HG02943 (cell line): ENCODE results near the gene THSD7B.

Source experiments
- ATAC-seq: cut with Tn5 transposase; IDR thresholded peaks from one replicate; pipeline ENCODE4 v1.9.1; 2021; ENCODE audit warnings: mild to moderate bottlenecking, low read depth, moderate library complexity; ENCODE audit not compliant: unreplicated experiment

The THSD7B gene

DNA sequence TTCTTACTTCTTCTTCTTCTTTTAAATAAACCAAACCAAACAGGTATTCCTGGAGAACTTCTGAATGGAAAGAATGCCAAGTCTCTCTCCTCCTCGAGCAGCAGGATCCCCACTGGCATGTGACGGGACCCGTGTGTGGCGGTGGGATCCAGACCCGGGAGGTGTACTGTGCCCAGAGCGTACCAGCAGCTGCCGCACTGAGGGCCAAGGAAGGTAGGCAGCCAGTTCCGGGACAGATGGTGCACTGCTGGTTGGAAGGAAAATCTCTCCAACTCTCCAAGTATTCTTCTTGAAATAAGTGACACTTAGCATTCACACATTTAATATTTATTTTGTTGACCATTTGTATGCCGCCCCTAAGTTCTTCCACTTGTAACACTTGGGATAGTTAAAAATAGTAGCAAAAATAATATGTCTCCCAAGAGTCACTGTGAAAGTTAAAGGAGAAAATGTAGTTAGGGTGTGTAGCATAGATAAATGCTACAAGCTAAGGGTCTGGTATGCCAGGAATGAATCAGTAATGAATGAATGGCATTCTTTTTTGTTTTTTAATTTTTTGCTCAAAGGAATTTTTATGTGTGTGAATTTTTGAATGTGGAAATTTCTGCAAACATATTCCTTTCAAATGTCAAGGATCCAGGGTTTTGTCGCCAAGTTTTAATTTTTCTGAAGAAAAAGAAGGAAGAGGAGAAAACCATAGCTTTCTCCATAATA is 349.9 kb downstream of the THSD7B start:
- ATAC-seq = no peak

DNA sequence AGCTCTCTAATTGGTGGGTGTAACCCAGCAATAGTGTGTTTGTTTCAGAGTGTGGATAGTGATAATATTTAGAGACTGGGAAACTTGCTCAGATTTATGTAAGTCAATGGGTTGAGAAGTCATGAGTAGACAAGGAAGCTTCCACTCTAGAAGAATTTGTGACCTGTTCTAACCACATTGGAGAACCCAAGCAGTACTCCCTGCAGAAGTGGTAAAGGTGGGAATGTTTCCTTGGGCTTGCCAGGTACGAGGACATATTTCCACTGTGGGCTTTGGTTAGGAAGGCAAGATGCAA is 350.4 kb downstream of the THSD7B start:
- ATAC-seq = no peak

- ATAC-seq = no peak
These were observed 352.0 kb downstream of the THSD7B start for GRCh38 chr2:137117385-137117784.

DNA sequence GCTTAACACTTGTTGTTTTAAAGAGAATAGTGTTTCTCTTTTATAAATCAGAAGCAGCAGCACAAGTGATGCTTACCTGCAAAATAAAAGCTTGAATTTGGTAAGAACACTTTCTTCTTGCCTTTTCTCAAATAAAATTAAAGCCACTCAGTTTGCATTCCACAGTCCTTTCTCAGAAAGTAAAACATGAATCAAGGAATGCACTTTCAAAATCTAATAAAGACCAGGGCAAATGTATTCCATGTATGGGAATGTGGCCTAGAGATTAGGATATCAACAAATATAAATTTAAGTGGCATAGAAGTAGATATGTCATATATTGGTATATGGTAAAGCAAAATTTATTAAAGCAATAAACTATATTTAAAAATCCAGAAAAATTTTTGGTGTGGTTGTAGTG is 352.8 kb downstream of the THSD7B start:
- no peak for ATAC-seq

DNA sequence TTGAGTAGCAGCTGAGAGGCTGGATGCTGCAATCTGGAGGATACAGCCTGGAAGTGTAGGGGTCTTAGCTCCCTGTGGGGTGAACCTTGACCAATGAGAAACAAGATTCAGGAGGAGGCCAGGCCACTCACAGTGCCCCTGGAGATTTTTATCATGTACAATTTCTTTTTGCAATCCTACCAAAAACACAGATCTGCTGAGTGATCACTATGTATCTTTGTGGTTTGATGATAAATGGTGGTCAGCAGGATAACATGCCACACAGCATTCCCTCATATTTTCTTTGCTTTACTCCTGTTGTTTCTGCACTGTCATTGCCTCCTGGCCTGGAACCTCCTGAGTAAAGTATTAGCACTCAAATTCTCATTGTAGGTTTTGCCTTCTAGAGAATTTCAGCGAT is 357.9 kb downstream of the THSD7B start:
- ATAC-seq = no peak

GRCh38 chr2:137133225-137133624 is 367.9 kb downstream of the THSD7B start:
- no peak for ATAC-seq

- no peak for ATAC-seq
These were observed 372.9 kb downstream of the THSD7B start for GRCh38 chr2:137138263-137138662.

GRCh38 chr2:137151731-137152130 is 386.4 kb downstream of the THSD7B start:
- no peak for ATAC-seq

DNA sequence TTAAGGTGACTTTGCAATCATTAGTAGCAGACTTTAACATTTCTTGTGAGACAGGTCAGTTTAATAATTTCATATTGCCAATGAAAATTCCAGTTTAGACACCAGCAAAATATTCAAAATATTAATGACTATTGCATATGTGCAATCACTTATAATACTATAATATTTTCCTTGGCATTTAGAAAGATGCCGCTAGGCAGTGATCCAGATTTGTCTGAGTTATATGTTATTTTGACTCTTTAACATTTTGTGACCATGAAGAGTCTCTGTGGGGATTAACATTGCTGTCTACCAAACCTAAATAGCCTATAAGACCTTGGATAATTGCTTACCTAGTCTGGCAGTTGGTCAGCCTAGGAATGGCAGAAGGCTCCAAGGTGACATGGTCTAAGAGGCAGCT is 389.6 kb downstream of the THSD7B start:
- no peak for ATAC-seq

GRCh38 chr2:137155356-137156104 is 390.2 kb downstream of the THSD7B start:
- ATAC-seq = no peak

GRCh38 chr2:137156221-137156844 is 391.0 kb downstream of the THSD7B start:
- ATAC-seq = no peak

DNA sequence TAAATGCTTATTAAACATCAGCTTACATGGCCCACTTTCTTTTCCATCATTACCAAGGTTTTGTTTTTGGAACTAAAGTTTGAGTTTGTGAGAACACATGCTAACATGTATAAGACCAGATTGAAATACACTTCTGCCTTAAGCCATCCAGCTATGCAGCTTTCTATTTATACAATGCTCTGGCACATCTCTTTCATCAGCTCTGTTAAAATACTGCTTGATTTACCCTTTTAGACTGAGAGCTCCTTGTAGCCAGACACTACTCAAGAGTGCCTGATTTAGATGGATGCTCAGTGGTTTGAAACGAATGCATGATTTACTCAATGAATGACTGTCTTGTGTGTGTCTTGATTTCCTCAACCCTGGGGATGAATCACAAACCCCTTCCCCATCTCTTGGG is 392.5 kb downstream of the THSD7B start:
- ATAC-seq = no peak

DNA sequence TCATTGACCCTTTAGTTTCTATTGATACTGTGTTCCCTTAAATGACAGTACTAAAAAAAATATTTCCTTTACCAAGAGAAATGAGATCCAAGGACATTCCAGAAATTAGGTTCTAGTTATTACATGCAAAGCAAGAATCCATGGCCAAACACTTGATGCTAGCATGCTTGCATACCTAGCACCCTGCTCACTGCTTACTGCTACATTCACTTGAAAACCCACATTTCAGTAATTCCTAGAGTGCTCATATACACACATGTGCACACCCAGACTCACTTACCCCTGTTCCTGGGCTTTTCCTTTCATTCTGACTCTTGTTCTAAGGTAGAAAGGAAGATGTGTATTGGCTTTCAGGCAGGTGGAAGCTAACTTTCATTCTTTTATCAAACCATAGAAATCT is 395.9 kb downstream of the THSD7B start:
- ATAC-seq = no peak

- ATAC-seq = no peak
These were observed 400.6 kb downstream of the THSD7B start for GRCh38 chr2:137165968-137166367.

- no peak for ATAC-seq
These were observed 402.3 kb downstream of the THSD7B start for GRCh38 chr2:137167651-137168050.

DNA sequence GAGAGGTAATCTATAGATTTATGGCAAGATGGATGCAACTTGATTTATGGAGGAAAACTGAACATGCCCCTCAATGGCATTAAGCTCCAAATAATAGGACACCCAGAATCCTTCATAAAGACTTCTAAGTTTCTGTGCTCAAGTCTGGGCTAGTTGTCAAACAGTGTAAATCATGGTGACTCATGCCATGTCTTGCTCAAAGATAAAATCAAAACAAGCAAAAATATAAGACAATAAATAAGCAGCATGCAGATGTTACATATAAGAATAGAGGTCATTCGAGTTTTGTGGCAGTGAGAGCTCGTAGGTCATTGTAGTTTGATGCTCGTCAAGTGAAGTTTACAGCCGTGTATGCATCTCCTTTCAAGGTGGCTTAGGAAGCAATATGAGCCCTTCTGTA is 403.2 kb downstream of the THSD7B start:
- no peak for ATAC-seq

GRCh38 chr2:137172162-137172561 is 406.8 kb downstream of the THSD7B start:
- ATAC-seq = no peak

- ATAC-seq = peak; percentile 89
These were observed 408.1 kb downstream of the THSD7B start for GRCh38 chr2:137173463-137173862.

- ATAC-seq = no peak
These were observed 409.9 kb downstream of the THSD7B start for GRCh38 chr2:137175246-137175645.

DNA sequence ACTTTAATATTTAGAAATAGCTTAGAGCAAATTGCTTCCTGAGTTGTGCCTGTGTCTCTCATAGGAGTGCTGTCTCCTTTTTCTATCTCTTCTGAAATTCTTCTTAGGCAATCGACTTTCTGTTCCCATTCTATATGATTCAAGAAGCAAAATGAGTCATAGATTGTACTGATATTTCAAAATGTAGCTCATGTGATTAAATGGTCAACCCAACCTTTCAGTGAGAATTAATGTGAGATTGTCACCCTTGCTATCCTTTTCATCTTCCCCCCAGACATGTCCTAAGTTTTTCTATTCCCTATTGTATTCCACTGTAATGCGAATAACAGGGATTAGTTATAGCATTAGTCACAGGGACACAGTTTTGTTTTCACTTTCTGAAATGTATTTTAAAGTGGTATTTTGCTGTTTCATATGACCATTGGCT is 413.6 kb downstream of the THSD7B start:
- no peak for ATAC-seq

- no peak for ATAC-seq
These were observed 414.2 kb downstream of the THSD7B start for GRCh38 chr2:137179542-137179941.

GRCh38 chr2:137180012-137180411 is 414.7 kb downstream of the THSD7B start:
- no peak for ATAC-seq
